NAMALWA (cell line): ENCODE results near the gene GATAD2A.
A peak's percentile ranks its signal among the peaks of the same experiment; 100 is the strongest.
"Not testable (repeated sequence)": the region's sequence is repeated elsewhere in the genome, so short reads cannot be mapped to it uniquely, and the experiment has no call there.

Source experiments
- DNase-seq: peaks from one replicate; pipeline ENCODE4 v3.0.0-alpha.2; 2015; ENCODE audit warnings: low spot score

GATAD2A gene

GRCh38 chr19:19468424-19469050, 63.1 kb downstream of the GATAD2A start:
- peak; percentile 42 for DNase-seq

- no peak for DNase-seq
Observed at GRCh38 chr19:19470579-19470978, 65.1 kb downstream of the GATAD2A start.

- DNase-seq, result no peak
Observed at GRCh38 chr19:19471682-19472081, 66.2 kb downstream of the GATAD2A start.

GRCh38 chr19:19472106-19472505, 66.6 kb downstream of the GATAD2A start:
- DNase-seq, result not testable (repeated sequence)

- no peak for DNase-seq
Observed at GRCh38 chr19:19475015-19475765, 69.7 kb downstream of the GATAD2A start.

GRCh38 chr19:19475849-19476828, 70.7 kb downstream of the GATAD2A start:
- DNase-seq, result no peak

- DNase-seq, result no peak
Observed at GRCh38 chr19:19477705-19478383, 72.4 kb downstream of the GATAD2A start.

GRCh38 chr19:19480688-19481087, 75.2 kb downstream of the GATAD2A start:
- no peak for DNase-seq

- DNase-seq, result no peak
Observed at GRCh38 chr19:19482809-19483596, 77.5 kb downstream of the GATAD2A start.

- peak; percentile 21 for DNase-seq
Observed at GRCh38 chr19:19485161-19485997, 79.9 kb downstream of the GATAD2A start.

- no peak for DNase-seq
Observed at GRCh38 chr19:19485998-19486290, 80.5 kb downstream of the GATAD2A start.

GRCh38 chr19:19486343-19487076, 81.0 kb downstream of the GATAD2A start:
- no peak for DNase-seq

GRCh38 chr19:19487077-19487949, 81.8 kb downstream of the GATAD2A start:
- DNase-seq, result no peak

GRCh38 chr19:19487950-19488874, 82.7 kb downstream of the GATAD2A start:
- DNase-seq, result no peak

GRCh38 chr19:19488875-19489690, 83.6 kb downstream of the GATAD2A start:
- peak; percentile 79 for DNase-seq

GRCh38 chr19:19489804-19490204, 84.3 kb downstream of the GATAD2A start:
- peak; percentile 37 for DNase-seq
